ENCODE data around the gene CACNA1C.

Gene CACNA1C

DNA sequence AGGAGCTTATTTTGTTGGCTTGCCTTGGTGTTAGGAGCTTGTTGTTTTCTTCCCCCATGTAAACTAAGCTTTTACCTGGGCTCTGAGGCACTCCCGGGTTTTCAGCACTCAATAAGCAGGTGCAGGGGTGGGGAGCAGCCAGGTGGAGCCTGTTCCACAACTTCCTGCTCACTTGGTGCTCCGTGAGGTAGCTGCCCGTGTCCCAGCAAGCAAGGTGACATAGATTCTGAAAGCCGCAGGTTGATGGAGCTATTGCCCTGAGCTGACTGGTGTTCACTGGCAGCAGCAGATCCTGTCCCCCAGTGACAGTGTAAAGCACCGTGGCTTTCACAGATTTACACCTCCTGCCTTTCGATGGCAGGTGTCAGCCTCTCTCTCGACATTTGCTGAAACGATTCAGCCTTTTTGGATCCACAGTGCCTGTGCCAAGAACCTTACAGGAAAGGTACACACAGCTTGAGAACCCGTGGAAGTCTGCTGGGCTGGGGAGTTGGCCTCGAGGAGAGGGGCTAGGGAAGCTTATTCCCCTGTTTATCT is 446.2 kb downstream of the CACNA1C start:
- DNase-seq = no peak

DNA sequence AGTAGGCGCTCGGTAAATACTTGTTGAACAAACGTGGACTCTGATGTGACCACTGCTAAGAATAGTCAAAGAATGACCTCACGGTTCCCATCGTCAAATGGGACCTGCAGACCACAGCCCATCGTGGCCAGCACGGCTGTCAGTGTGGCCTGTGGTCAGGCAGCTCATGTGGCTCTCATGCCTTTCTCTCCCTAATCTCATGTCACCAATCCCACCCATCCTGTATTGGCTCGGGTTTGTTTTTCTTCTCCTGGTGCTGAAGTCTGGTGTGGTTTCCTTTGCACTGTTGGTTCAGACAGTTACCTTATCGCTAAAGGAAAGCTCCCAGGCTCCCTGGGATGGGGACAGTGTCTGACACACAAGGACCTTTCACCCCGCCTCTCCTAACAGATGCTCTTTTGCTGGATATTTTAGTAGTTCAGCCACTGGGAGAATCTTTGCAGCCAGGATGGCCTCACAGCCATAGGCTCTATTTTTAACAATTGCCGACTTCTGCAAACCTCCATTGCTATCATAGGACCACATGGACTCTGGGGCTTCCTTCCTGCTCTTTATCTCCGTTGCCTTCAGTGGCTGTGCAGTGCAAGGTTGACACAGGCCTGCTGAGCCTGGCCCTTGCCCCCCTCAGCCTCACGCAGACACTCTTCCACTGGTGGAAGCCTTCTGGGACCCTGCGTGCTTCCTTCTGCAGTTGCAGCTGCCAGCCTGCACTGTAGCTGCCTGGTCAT is 448.8 kb downstream of the CACNA1C start:
- DNase-seq = peak; percentile 96

GRCh38 chr12:2503036-2503435 is 450.2 kb downstream of the CACNA1C start:
- no peak for DNase-seq

DNA sequence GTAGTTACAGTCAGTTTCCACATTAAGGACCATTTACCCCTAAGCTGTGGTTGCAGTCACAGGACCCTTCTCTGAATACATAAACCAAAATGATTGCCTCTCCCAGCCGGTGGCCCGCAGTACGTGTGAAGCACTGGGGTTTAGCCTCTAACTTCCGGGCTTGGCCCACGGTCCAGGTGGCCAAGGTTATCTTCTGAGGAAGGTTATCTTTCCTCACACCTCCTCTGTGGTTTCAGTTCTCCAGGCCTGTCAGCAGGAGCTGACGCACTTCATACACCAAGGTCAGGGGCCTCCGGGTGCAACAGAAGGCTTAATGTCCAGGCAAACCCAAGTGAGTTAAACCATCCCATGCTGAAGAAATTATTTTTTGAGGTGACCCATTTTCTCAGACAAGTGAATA is 451.0 kb downstream of the CACNA1C start:
- no peak for DNase-seq

DNA sequence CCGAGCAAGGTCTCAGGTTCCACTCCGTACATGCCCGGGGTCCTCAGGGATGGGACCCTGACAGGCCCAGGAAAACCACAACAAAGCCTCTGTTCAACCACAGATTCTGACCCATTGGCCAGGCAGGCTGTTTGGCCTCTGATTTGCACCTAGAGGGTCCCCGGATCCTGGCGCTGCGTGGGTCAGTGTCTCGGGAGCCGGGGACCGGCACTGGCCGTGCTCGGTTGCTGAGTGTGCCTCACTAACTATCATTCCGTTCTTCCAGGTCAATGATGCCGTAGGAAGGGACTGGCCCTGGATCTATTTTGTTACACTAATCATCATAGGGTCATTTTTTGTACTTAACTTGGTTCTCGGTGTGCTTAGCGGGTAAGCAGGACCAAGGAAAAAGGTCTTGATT is 451.8 kb downstream of the CACNA1C start:
- no peak for DNase-seq

- no peak for DNase-seq
These were observed 455.0 kb downstream of the CACNA1C start for GRCh38 chr12:2507814-2508213.

GRCh38 chr12:2509137-2509536 is 456.4 kb downstream of the CACNA1C start:
- no peak for DNase-seq

GRCh38 chr12:2510045-2510444 is 457.3 kb downstream of the CACNA1C start:
- DNase-seq = no peak

- no peak for DNase-seq
These were observed 460.6 kb downstream of the CACNA1C start for GRCh38 chr12:2513141-2514037.

- DNase-seq = no peak
These were observed 461.2 kb downstream of the CACNA1C start for GRCh38 chr12:2514038-2514340.

- no peak for DNase-seq
These were observed 468.0 kb downstream of the CACNA1C start for GRCh38 chr12:2520722-2521246.

DNA sequence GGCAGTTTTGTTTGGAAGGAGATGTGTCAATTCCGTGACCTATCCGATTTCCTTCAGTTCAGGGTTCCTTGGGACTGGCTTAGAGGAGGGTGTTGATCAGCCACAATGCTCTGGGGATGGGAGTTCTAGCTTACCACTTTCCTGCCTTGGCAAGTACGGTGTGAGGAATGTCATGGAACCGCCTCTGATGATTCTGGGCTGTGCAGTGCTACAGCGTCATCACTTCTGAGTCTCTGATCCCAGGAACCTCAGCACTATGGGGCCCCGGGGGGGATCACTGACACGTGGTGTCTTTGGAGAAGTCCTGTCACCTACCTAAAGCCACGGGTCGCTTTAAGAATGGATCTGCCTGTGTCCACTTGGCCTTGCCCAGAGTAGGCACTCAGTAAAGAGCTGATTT is 470.5 kb downstream of the CACNA1C start:
- DNase-seq = no peak

DNA sequence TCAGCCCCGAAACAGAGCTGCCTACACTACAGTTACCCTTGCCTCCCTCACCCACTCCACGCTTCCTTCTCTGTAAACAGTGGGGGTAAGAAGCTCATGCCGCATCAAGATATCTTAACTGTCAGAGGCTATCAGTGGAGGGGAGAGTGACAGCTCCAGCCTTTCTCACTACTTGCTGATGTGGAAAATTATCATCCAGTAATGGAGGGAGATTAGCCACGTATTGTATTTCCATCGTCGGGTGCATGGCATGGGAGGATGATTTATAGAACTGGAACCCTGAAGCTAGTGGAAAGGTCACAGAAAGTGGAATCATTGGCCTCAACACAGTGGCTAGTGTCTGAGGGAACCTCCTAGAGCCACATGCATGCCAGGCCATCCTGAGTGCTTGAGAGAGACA is 471.1 kb downstream of the CACNA1C start:
- no peak for DNase-seq

DNA sequence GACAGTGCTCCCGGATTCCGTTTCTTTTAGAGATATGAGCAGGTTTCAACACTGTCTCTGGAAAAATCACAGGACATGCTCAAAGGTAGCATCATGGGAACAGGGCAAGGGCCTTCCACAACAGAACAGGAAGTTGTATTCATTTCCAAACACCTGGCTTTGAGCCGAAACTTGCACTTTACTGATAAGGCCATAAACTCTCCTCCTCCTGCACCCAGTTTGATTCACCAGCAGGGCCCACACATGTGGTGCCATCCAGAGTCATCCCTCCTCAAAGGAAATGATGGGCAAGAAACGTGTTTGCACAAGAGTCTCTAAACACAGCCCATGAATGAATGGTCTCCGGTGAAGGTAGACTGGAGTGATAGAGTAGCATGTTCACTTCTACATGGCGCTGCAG is 473.6 kb downstream of the CACNA1C start:
- no peak for DNase-seq

DNA sequence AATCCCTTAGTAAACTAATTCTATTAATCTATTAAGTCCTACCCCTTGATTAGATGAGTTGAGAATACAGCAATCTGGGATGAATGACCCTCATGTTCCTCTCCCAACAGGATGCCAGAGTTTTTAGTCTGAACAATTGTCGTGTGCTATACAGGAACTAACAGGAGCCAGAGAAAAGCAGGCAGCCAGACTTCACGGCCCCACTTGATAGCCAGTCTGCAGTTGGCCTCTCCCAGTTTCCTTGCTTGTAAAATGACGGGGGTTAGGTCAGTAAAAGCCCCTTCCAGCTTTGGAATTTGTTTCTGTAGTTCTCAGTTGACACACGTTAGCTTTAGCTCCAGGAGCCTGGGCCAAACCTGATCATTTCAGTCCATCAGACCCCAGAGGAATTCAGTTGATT is 475.2 kb downstream of the CACNA1C start:
- no peak for DNase-seq

DNA sequence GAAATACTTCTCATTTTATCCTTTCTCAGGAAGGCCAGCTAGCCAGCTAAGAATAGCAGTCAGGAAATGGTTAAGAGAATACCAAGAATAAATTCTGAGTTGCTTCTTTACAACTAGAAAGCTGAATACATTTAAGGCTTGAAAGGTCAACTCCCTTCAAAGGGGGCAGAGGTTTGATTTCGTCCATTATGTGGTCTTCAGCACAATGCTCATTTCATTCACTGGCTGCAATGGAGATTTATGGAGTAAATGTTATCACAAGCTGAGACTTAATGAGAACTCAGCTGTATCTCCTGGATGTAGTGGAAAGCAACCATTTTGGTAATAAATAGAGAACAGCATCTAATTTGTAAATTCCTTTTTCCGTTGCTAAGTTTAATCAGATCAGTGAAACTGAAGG is 477.0 kb downstream of the CACNA1C start:
- no peak for DNase-seq

GRCh38 chr12:2531371-2531770 is 478.6 kb downstream of the CACNA1C start:
- DNase-seq = no peak

DNA sequence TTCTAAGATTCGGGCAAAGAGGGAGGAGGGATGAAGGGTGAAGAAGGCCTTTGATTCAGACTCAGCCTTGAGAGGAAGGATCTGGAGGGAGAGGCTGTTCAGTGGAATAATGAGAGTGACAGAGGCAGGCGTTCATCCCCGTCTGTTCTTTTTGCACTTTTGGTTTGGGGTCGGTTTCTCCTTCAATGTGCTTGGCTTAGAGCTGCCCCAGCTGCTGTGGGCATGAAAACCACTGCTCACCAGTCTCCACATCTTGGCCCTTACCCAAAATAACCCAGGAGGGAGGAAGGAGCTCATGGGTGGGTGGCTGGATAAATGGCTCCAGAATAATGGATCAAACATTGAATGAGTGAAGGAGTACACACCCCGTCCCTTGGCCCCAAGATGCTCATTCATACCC is 480.2 kb downstream of the CACNA1C start:
- no peak for DNase-seq

DNA sequence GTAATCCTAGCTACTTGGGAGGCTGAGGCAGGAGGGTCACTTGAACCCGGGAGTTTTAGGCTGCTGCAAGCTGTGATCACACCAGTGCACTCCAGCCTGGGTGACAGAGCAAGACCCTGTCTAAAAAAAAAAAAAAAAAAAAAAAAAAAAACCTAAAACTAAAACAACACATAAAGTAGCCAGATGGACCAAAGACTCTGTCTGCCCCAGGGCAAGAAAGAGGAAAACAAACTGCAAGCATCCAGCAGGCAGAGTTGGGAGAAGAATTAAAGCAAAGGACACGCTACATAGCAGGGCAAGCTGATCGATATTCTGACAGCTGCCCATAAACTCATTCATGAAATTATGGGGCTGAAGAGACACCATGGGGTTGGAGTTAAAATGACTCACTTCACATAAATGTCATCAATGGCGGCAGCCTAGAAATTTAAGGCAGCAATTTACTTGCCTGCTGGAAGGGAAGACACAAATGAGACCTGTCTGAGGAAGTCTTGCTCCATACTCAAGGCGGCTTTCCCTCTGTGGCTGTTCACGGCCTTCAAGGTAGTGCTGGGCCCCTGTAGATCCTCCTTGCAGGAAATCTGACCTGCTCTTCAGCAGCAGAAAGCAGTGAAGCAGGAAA is 482.9 kb downstream of the CACNA1C start:
- no peak for DNase-seq

DNA sequence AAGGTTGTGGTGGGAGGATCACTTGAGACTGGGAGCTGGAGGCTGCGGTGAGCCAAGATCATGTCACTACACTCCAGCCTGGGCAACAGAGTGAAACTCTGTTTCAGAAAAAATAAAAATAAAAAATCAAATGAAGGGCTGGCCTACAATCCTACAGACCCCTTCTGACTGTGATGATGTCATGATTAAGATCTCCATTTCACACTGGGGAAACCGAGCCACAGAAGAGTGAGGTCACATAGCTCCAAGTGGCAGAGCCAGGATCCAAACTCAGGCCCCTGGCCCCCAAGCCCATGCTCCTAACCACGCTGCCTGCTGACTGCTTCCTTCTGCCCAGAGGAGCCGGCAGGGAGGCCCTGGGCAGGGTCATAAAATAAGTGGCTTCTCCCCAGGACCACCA is 483.9 kb downstream of the CACNA1C start:
- no peak for DNase-seq

DNA sequence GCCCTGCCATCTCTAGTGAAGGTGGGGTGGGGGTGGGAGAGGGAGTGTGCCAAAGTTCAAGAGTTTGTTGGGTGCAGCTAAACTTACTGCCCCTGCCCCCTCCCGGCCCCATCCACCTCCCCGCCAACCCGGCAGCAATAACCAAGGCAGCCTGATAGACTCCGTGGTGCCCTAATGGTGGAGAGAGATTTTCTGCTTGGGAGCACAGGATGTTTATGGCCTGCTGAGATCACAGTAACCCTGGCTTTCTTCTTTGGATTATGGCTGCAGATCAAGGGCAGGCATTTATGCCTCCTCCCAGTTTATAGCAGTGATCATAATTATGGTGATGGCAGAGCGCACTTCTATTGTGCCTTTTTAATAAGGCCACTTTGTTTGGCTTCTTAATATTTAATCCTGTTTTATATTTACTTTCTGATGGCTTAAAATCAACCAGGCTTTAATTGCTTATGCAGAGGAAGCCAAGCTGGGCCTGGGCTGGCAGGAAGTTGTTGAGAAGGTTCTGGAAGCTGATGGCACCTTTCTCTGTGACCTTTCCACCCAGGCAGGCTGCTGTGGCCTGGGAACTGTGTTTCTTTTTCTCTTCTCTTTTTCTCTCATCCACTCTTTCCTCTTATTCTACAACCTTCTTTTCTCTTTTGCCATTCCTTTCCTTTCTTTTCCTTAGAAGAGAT is 485.2 kb downstream of the CACNA1C start:
- no peak for DNase-seq

DNA sequence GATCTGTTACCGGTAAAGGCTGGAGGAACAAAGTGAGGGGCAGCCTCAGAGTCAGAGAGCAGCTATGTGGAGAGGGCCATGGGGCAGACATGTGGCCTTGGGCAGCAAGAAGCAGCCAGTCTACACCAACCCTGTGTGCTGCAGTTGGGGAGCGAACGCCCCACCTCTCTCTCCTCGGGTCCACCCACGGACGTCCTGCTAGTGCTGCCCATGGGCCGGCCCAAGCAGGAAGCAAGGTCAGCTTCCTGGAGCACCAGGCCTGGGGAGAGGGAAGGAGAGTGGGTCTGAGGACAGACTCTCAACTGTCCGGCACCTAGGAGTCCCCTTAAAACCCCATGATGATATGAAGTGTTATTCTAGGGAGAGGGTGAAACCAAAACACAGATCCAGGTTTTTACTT is 487.2 kb downstream of the CACNA1C start:
- no peak for DNase-seq

DNA sequence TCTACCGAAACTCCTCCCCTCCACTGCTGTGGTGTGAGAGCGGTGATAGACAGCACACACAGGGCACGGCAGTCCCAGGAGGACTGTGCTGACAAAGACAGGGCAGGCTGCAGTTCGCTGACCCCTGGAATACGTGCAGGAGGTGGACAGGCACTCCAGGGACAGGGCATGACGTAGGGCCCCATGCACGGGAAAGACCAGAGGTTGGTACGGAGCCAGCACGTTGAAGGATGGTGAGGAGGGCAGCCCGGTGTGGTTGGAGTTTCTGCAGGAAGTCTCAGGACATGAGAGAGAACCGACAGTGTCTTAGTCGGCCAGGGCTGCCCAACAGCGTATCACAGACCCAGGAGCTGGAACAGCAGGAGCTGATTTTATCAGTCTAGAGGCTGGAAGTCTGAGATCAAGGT is 487.8 kb downstream of the CACNA1C start:
- no peak for DNase-seq
